ENCODE measurements around the gene KMT2C. TPM values are rescaled to one million over a fixed set of nuclear protein-coding genes. Genes with fewer than 3 reads are reported as not detected.

KMT2C gene
- total and polyA plus RNA-seq, 4 experiments from 2014 or later, result 2.7 to 129 (median 74.5) TPM

DNA sequence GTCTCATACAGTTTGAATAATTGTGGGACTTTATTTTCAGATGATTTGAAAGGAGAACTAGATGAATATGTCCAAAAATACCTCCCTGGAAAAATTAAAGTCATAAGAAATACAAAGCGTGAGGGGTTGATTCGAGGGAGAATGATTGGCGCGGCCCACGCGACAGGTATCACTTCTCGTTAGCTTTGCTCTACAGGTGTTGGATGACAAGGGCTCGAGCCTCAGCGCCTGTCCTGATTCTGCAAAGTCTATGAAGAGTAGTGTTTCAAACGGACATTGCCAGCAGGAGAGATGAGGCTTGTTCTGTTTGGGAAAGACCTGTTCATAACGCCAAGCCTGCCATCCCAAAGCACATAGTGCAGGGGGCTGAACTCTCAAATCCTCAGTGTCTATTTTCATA is 330.6 kb downstream of the KMT2C start:
- no peaks in the 10 kb centered on the region for H3K27me3 Mint-ChIP-seq
- peaks cover 0 to 2% (median 0%) of the 10 kb centered on the region in 8 donors for H3K9me3 Mint-ChIP-seq
- H3K4me1 Mint-ChIP-seq, result peaks cover 0 to 4% (median 1%) of the 10 kb centered on the region in 4 donors
- H3K27me3 ChIP-seq (ENCODE audit: insufficient read depth, low read length), result no peaks in the 10 kb centered on the region
- H3K4me1 ChIP-seq (ENCODE audit: insufficient read depth, low read length), result no peaks in the 10 kb centered on the region
- peaks cover 40 to 54% of the 10 kb centered on the region in 2 donors for H3K36me3 Mint-ChIP-seq
- ChIA-PET POLR2A (ENCODE audit: partially characterized antibody) (no interaction called here), CTCF (ENCODE audit: partially characterized antibody) (no interaction called here)
- no peak overlapping the region for H3K4me3 Mint-ChIP-seq
- no peak overlapping the region for H3K4me3 ChIP-seq (ENCODE audit: low read length in 2 of 2)
- intact Hi-C loops (cut with micrococcal nuclease), result no loop called here
- no peak overlapping the region for H3K27ac Mint-ChIP-seq
- H3K9me3 ChIP-seq (ENCODE audit: control insufficient read depth in 1 of 2, low read length in 2 of 2), result no peaks in the 10 kb centered on the region
- peaks cover 24% of the 10 kb centered on the region for H3K36me3 ChIP-seq (ENCODE audit: insufficient read depth, low read length)
- no peak overlapping the region for H3K27ac ChIP-seq (ENCODE audit: low read depth, low read length)
- no peak for DNase-seq

DNA sequence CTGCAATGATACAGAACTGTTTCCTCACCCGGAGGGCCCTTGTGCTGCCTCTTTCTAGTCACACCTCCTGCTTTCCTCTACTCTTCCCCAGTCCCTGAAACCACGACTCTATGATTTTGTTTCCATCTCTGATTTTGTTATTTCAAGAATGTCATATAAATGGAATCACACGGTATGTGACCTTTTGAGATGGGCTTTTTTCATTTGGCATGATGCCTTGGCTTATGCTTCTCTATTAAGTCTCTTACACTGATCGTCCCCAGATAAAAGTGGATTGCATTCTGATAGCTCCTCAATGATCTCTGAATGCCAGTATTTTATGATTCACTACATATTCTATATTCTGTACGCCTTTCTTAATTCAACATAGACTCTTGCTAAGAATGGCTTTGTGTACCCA is 332.1 kb downstream of the KMT2C start:
- peaks cover 35 to 48% of the 10 kb centered on the region in 2 donors for H3K36me3 Mint-ChIP-seq
- no peak for DNase-seq
- CTCF ChIA-PET (ENCODE audit: partially characterized antibody), result interaction anchor here (0.9 kb wide), 1 partner anchor 25 kb away, joined by 3 read pairs; no protein-coding TSS in a partner anchor
- H3K9me3 Mint-ChIP-seq, result peaks cover 0 to 2% (median 0%) of the 10 kb centered on the region in 8 donors
- POLR2A ChIA-PET (ENCODE audit: partially characterized antibody), result no interaction called here
- peaks cover 24% of the 10 kb centered on the region for H3K36me3 ChIP-seq (ENCODE audit: insufficient read depth, low read length)
- H3K4me1 Mint-ChIP-seq, result peaks cover 0 to 3% (median under 1%) of the 10 kb centered on the region in 4 donors
- H3K27me3 Mint-ChIP-seq, result no peaks in the 10 kb centered on the region
- H3K4me3 ChIP-seq (ENCODE audit: low read length in 2 of 2), result no peak overlapping the region
- no peaks in the 10 kb centered on the region for H3K27me3 ChIP-seq (ENCODE audit: insufficient read depth, low read length)
- intact Hi-C loops (cut with micrococcal nuclease), result no loop called here
- H3K27ac Mint-ChIP-seq, result peak overlapping the region in 3 of 7 donors; percentile 12 to 52 (median 22)
- no peaks in the 10 kb centered on the region for H3K4me1 ChIP-seq (ENCODE audit: insufficient read depth, low read length)
- H3K4me3 Mint-ChIP-seq, result no peak overlapping the region
- no peak overlapping the region for H3K27ac ChIP-seq (ENCODE audit: low read depth, low read length)
- H3K9me3 ChIP-seq (ENCODE audit: control insufficient read depth in 1 of 2, low read length in 2 of 2), result no peaks in the 10 kb centered on the region

DNA sequence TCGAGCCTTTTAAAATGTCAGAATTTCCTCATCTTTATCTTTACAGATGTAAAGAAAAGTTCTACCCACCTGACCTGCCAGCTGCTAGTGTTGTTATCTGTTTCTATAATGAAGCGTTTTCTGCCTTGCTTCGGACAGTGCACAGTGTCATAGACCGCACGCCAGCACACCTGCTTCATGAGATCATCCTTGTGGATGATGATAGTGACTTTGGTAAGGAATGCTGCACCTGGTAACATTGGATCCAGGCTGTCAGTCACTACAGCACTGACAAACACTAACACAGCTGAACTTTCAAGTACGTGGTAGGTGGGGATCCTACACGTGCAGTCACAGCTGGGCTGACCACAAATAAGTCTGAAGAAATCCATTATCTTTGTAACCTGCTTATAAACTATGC is 332.7 kb downstream of the KMT2C start:
- CTCF ChIA-PET (ENCODE audit: partially characterized antibody), result no interaction called here
- H3K4me1 Mint-ChIP-seq, result peaks cover 0 to 4% (median 1%) of the 10 kb centered on the region in 4 donors

DNA sequence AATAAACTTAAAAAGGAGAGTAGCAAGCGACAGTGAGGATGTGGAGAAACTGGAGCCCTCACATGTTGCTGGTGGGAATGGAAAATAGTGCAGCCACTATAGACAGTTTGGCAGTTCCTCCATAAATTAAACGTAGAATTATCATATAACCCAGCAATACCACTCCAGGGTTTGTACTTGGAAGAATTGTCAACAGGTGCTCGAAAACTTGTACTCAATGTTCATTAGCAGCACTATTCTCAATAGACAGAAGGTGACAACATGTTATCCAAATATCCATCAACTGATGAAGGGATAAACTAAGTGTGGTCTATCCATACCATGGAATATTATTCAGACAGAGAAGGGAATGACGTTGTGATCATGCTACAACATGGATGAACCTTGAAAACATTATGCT is 338.5 kb downstream of the KMT2C start:
- Histone ChIP-seq H3K27me3 (ENCODE audit: insufficient read depth, low read length) (no peaks in the 10 kb centered on the region), H3K9me3 (ENCODE audit: control insufficient read depth in 1 of 2, low read length in 2 of 2) (no peaks in the 10 kb centered on the region), H3K36me3 (ENCODE audit: insufficient read depth, low read length) (peaks cover 9% of the 10 kb centered on the region), H3K4me3 (ENCODE audit: low read length in 2 of 2) (no peak overlapping the region), H3K27ac (ENCODE audit: low read depth, low read length) (no peak overlapping the region), H3K4me1 (ENCODE audit: insufficient read depth, low read length) (no peaks in the 10 kb centered on the region)
- Mint-ChIP-seq H3K4me3 (no peak overlapping the region), H3K4me1 (peaks cover under 1 to 4% (median 2%) of the 10 kb centered on the region in 4 donors), H3K27me3 (no peaks in the 10 kb centered on the region), H3K27ac (no peak overlapping the region), H3K9me3 (no peaks in the 10 kb centered on the region), H3K36me3 (peaks cover 15 to 19% of the 10 kb centered on the region in 2 donors)
- DNase-seq, result no peak
- POLR2A ChIA-PET (ENCODE audit: partially characterized antibody), result no interaction called here
- intact Hi-C loops (cut with micrococcal nuclease), result no loop called here
- CTCF ChIA-PET (ENCODE audit: partially characterized antibody), result no interaction called here

More for the DNA sequence above, 332.7 kb downstream of the KMT2C start:
- Histone ChIP-seq H3K9me3 (ENCODE audit: control insufficient read depth in 1 of 2, low read length in 2 of 2) (no peaks in the 10 kb centered on the region), H3K4me3 (ENCODE audit: low read length in 2 of 2) (no peak overlapping the region), H3K27me3 (ENCODE audit: insufficient read depth, low read length) (no peaks in the 10 kb centered on the region), H3K4me1 (ENCODE audit: insufficient read depth, low read length) (no peaks in the 10 kb centered on the region), H3K27ac (ENCODE audit: low read depth, low read length) (no peak overlapping the region), H3K36me3 (ENCODE audit: insufficient read depth, low read length) (peaks cover 24% of the 10 kb centered on the region)
- no peak for DNase-seq
- Mint-ChIP-seq H3K27me3 (no peaks in the 10 kb centered on the region), H3K36me3 (peaks cover 38 to 47% of the 10 kb centered on the region in 2 donors), H3K4me3 (no peak overlapping the region), H3K9me3 (peaks cover 0 to 2% (median 0%) of the 10 kb centered on the region in 8 donors), H3K27ac (no peak overlapping the region)
- intact Hi-C loops (cut with micrococcal nuclease), result no loop called here
- POLR2A ChIA-PET (ENCODE audit: partially characterized antibody), result no interaction called here

DNA sequence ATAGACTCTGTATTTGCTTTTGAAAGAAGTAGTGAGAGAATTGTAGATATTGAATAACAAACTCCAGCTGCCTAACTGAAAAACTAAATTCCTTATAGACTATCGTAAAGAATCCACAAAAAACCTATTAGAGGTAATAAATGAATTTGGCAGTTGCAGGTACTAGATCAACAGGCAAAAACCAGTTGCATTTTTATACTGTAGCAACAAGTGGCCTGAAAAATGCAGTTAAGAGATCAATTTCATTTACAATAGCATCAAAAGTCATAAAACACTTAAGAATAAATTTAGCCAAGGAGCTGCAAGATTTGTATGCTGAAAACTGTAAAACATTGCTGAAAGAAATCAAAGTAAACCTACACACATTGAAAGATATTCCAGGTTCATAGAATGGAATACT is 340.0 kb downstream of the KMT2C start:
- Mint-ChIP-seq H3K27ac (no peak overlapping the region), H3K27me3 (no peaks in the 10 kb centered on the region), H3K36me3 (peaks cover 9 to 12% of the 10 kb centered on the region in 2 donors), H3K4me3 (no peak overlapping the region), H3K4me1 (peaks cover 5 to 7% (median 6%) of the 10 kb centered on the region in 4 donors), H3K9me3 (peaks cover 0 to under 1% (median 0%) of the 10 kb centered on the region in 8 donors)
- DNase-seq, result no peak
- CTCF ChIA-PET (ENCODE audit: partially characterized antibody), result no interaction called here
- no peak overlapping the region for H3K27ac ChIP-seq (ENCODE audit: low read depth, low read length)
- POLR2A ChIA-PET (ENCODE audit: partially characterized antibody), result no interaction called here
- no peaks in the 10 kb centered on the region for H3K27me3 ChIP-seq (ENCODE audit: insufficient read depth, low read length)
- H3K36me3 ChIP-seq (ENCODE audit: insufficient read depth, low read length), result peaks cover 2% of the 10 kb centered on the region
- H3K9me3 ChIP-seq (ENCODE audit: control insufficient read depth in 1 of 2, low read length in 2 of 2), result no peaks in the 10 kb centered on the region
- intact Hi-C loops (cut with micrococcal nuclease), result no loop called here
- no peaks in the 10 kb centered on the region for H3K4me1 ChIP-seq (ENCODE audit: insufficient read depth, low read length)
- H3K4me3 ChIP-seq (ENCODE audit: low read length in 2 of 2), result no peak overlapping the region

- Histone ChIP-seq H3K4me1 (ENCODE audit: insufficient read depth, low read length) (no peaks in the 10 kb centered on the region), H3K27me3 (ENCODE audit: insufficient read depth, low read length) (no peaks in the 10 kb centered on the region), H3K36me3 (ENCODE audit: insufficient read depth, low read length) (no peaks in the 10 kb centered on the region), H3K9me3 (ENCODE audit: control insufficient read depth in 1 of 2, low read length in 2 of 2) (no peaks in the 10 kb centered on the region), H3K4me3 (ENCODE audit: low read length in 2 of 2) (no peak overlapping the region), H3K27ac (ENCODE audit: low read depth, low read length) (no peak overlapping the region)
- Mint-ChIP-seq H3K36me3 (peaks cover 14 to 17% of the 10 kb centered on the region in 2 donors), H3K9me3 (peaks cover 0 to 12% (median 9%) of the 10 kb centered on the region in 8 donors), H3K27me3 (no peaks in the 10 kb centered on the region), H3K27ac (no peak overlapping the region), H3K4me1 (peaks cover 5 to 9% (median 6%) of the 10 kb centered on the region in 4 donors), H3K4me3 (no peak overlapping the region)
- no peak for DNase-seq
- CTCF ChIA-PET (ENCODE audit: partially characterized antibody), result no interaction called here
- intact Hi-C loops (cut with micrococcal nuclease), result no loop called here
- POLR2A ChIA-PET (ENCODE audit: partially characterized antibody), result no interaction called here
Measured at GRCh38 chr7:152093717-152094116, 342.1 kb downstream of the KMT2C start.

DNA sequence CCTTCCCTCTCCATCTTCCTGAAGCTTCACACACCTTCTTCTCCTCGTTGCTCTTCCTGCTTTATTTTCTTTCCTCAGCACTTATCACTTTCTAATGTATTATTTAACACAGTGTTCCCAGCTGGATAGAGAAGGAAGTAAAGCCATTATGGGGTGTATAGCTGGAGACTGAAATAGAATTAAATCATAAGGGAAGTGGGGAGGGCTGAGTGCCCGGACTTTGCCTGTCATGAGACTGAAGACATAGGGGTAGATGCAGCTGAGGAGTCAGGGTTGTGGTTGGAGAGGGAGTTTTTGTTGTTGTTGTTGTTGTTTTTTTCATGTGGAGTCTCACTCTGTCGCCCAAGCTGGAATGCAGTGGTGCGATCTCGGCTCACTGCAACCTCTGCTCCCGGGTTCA is 345.1 kb downstream of the KMT2C start:
- H3K4me1 ChIP-seq (ENCODE audit: insufficient read depth, low read length), result no peaks in the 10 kb centered on the region
- H3K27ac ChIP-seq (ENCODE audit: low read depth, low read length), result no peak overlapping the region
- ChIA-PET CTCF (ENCODE audit: partially characterized antibody) (no interaction called here), POLR2A (ENCODE audit: partially characterized antibody) (no interaction called here)
- H3K27me3 ChIP-seq (ENCODE audit: insufficient read depth, low read length), result no peaks in the 10 kb centered on the region
- Mint-ChIP-seq H3K4me3 (no peak overlapping the region), H3K9me3 (peaks cover 0 to 22% (median 18%) of the 10 kb centered on the region in 8 donors), H3K27me3 (no peaks in the 10 kb centered on the region), H3K4me1 (peaks cover 3 to 7% (median 6%) of the 10 kb centered on the region in 4 donors), H3K36me3 (peaks cover 16 to 26% of the 10 kb centered on the region in 2 donors), H3K27ac (no peak overlapping the region)
- H3K36me3 ChIP-seq (ENCODE audit: insufficient read depth, low read length), result no peaks in the 10 kb centered on the region
- intact Hi-C loops (cut with micrococcal nuclease), result no loop called here
- no peaks in the 10 kb centered on the region for H3K9me3 ChIP-seq (ENCODE audit: control insufficient read depth in 1 of 2, low read length in 2 of 2)
- H3K4me3 ChIP-seq (ENCODE audit: low read length in 2 of 2), result no peak overlapping the region
- DNase-seq, result no peak
